GM12801 (cell line): Measurements from ENCODE around the gene CD200.

Source experiments
- TF ChIP-seq, protein P1 (sequence below): IDR thresholded peaks from one replicate; pipeline ENCODE4 v1.5.1; 2011; ENCODE audit warnings: control low read depth; ENCODE audit not compliant: insufficient read length; ENCODE audit errors: extremely low read depth

Gene CD200

DNA sequence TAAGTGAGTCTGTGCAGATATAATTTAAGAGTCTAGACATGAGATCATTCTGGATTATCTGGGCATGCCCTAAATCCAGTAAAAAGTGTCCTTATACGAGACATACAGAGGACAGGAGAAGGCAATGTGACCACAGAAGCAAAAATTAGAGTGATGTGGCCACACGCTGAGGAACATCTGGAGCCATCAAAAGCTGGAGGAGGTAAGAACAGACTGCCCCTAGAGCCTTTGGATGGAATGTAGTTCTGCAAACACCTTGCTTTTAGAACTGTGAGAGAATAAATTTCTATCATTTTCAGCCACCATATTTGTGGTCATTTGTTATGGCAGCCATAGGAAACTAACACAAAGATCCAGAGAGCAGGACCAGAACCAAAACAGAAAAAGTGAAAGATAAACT, 41.0 kb downstream of the CD200 start:
- TF ChIP-seq, protein P1, sequence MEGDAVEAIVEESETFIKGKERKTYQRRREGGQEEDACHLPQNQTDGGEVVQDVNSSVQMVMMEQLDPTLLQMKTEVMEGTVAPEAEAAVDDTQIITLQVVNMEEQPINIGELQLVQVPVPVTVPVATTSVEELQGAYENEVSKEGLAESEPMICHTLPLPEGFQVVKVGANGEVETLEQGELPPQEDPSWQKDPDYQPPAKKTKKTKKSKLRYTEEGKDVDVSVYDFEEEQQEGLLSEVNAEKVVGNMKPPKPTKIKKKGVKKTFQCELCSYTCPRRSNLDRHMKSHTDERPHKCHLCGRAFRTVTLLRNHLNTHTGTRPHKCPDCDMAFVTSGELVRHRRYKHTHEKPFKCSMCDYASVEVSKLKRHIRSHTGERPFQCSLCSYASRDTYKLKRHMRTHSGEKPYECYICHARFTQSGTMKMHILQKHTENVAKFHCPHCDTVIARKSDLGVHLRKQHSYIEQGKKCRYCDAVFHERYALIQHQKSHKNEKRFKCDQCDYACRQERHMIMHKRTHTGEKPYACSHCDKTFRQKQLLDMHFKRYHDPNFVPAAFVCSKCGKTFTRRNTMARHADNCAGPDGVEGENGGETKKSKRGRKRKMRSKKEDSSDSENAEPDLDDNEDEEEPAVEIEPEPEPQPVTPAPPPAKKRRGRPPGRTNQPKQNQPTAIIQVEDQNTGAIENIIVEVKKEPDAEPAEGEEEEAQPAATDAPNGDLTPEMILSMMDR: no peak

- TF ChIP-seq, protein P1: no peak
Observed at GRCh38 chr3:112374333-112374734, 41.4 kb downstream of the CD200 start.

DNA sequence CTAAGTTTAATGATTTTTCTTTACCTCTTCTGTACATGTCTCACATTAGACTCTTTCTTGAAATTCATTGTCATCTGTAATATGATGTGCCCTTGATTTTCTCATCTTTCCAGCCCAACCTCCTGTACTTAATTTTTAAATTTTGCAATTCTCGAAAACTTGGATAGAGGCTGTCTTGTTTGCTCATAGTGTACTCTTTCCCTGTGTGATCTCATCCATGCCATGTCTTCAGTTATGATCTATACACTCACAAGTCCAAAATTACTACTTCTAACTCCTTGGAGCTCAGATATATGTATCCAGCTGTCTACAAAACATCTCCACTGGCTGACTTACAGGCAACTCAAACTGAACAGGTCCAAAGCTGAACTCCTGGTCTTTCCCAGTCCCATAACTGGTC, 42.2 kb downstream of the CD200 start:
- TF ChIP-seq, protein P1: no peak

DNA sequence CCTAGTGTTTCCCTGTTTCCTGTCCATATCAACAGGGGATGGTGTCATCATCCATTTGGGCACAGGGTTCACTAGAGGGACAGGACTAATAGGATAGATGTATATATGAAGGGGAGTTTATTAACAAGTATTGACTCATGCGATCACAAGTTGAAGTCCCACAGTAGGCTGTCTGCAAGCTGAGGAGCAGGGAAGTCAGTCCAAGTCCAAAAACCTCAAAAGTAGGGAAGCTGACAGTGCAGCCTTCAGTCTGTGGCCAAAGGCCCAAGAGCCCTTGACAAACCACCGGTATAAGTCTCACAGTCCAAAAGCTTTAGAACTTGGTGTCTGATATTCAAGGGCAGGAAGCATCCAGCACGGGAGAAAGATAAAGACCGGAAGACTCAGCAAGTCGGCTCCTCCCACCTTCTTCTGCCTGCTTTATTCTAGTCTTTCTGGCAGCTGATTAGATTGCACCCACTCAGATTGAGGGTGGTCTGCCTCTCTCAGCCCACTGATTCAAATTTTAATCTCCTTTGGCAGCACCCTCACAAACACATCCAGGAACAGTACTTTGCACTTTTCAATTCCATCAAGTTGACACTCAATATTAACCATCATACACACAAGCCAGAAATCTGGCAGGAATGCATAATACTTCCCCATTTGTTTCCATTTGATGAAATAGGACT, 43.4 kb downstream of the CD200 start:
- TF ChIP-seq, protein P1: no peak

GRCh38 chr3:112376992-112377391, 44.0 kb downstream of the CD200 start:
- TF ChIP-seq, protein P1: no peak

DNA sequence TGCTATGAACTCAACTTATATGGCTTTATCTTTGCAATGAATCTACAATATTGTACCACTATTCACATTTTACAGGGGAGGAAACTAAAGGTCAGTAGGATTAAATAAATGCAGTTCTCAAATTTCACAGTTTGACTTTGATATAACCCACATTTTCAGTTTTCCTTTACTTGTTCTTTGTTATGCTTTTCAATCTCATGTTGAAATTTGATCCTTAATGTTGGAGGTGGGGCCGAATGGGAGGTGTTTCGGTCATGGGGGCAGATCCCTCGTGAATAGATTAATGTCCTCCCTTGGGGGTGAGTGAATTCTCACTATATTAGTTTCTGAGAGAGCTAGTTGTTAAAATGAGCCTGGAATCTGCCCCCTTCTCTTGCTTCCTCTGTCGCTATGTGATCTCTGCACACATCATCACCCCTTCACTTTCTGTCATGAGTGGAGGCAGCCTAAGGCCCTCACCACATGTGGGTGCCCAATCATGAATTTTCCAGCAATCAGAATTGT, 44.7 kb downstream of the CD200 start:
- TF ChIP-seq, protein P1: no peak

GRCh38 chr3:112379020-112379690, 46.2 kb downstream of the CD200 start:
- TF ChIP-seq, protein P1: no peak
